OCI-M1 (cell line): ENCODE results near the gene KRTAP29-1.
A peak's percentile ranks its signal among the peaks of the same experiment; 100 is the strongest.

Experiments used
- DNase-seq: peaks from one replicate; lab custom pipeline; 2025; lab: John Stamatoyannopoulos, UW

The KRTAP29-1 gene

DNA sequence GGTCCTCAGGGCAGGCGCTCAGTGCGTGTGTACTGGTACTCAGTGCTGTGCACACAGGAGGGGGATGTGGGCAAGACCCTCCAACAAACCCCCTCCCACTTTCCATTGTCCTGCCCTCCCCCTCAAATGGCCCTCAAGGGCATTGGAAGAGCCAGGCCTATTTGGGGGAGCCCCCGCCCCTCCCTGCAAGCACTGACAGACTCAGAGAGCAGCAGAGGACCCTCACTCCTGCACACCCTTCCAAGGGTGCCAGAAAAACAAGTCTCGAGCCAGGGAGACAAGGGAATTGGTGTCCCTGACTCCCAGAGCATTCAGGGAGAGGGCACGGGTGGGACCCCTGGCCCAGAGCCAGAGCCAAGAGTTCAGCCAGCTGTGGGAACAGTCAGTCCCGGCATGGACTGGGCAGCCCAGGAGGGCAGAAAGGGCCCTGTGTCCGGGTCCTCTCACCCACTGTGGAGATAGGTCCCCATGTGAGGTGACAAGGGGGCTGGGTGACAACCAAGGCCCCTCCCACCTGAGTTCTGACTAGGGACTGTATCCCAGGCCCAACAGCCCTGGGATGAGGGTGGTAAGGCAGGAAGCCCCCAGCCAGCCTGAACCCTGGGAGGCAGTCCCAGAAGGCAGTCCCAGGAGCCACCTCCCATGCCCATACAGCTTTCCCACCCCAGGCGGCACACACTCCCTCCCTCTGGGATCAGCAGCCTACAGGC is 24.9 kb upstream of the KRTAP29-1 start:
- DNase-seq, result no peak

- DNase-seq, result no peak
Measured at GRCh38 chr17:41326173-41327145, 23.8 kb upstream of the KRTAP29-1 start.

DNA sequence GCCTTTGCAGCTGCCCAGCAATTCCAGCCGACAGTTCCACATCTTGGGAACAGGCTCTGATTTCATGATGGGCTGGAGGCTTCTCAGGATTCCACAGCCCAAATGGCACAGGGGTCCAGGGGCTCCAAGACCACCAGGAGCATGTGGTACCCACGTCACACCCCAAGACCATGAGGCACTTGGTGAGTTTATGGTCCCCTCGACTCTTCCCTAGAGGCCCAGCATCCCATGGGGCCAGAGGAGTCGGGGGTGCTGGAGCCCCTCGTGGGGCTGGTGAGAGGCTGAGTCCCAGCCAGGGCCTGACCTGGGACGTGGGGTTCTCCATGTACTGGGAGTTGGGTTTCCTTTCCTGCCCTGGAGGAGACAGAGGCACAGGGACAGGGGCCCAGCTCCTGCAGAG is 23.0 kb upstream of the KRTAP29-1 start:
- no peak for DNase-seq

- no peak for DNase-seq
Measured at GRCh38 chr17:41325126-41325525, 22.5 kb upstream of the KRTAP29-1 start.

DNA sequence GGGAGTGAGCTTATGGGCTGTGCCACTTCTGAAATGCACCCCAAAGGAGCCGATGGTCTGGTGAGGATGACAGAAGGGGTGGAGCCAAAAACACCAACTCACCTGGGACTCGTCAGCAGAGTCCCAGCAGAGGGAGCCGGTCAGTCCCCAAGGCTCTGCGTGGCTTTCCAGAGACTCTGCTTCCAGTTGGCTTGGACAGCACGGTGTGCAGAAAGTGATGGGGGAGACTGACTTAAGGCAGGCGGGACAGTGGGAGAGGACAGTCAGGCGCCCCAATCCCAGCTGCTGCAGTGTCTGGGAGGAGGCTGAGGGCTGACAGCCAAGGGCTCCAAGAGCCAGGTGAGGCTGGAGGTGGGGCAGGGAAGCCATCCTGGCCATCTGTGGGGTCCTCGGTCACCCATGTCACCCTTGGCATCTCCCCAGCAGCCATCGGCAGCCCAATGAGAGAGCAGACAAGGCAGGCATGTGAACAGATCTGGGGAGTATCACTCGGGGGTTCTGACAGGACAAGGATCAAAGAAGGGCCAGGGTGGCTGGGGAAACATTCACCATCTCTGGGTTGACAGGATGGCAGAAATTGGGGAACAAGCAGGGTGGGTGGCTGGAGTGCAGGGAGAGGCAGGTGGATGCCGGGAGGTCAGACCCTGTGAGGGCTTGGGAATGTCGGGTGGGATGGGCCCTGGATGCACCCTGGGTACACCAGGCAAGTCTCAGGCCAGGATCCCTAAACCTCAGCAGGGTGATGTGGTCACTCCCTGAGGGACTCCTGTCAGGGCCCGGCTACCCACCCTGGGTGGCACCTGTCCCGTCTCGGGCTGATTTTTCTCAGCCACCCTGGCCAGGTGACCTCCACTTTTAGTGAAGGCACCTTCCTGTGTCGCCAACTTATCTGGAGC is 21.8 kb upstream of the KRTAP29-1 start:
- DNase-seq, result no peak

DNA sequence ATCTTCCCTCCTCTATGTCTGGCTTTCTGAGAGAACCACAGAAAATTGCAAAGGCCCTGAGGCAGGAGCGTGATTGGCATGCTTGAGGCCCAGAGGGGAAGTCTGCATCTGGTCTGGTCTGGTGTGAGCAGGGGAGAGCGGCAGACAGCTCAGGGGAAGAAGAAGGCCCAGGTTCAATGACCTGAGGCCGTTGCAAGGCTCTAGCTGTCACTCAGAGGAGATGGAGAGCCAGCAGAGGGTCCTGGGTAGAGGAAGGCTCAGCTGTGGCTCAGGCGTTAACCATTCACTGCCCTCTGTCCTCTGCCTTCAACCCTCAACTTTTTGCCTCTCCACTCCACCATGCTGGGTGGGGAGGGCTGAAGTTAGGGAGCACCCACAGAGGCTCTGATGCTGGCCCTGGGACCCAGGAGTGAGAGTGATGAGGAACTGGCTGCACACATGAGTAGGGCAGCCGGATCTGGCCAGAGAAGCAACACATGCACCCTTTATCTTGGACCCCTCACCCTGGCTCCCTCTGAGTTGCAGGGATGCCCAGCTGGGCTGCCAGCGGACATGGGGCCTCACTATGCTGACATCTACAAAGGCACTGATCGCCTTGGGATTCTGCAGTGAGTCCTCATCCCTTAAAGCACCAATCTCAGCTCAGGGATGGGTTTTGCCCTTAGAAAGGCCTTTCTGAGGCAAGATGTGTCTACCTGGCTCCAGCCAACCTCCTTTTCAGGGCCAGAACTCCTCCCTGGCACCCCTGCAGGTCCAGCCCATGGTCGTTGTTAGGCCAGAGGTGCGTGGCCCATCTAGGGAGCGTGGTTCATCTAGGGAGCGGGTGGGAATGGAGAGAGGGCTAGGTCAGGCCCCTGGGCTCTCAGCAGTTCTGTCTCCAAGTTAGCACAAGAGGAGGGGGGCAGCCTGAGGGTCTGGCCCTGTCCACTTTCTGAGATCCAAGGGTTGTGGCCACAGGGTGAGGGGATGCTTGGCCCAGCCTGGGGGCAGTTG is 20.5 kb upstream of the KRTAP29-1 start:
- no peak for DNase-seq

GRCh38 chr17:41322094-41322902 is 19.6 kb upstream of the KRTAP29-1 start:
- peak; percentile 62 for DNase-seq

DNA sequence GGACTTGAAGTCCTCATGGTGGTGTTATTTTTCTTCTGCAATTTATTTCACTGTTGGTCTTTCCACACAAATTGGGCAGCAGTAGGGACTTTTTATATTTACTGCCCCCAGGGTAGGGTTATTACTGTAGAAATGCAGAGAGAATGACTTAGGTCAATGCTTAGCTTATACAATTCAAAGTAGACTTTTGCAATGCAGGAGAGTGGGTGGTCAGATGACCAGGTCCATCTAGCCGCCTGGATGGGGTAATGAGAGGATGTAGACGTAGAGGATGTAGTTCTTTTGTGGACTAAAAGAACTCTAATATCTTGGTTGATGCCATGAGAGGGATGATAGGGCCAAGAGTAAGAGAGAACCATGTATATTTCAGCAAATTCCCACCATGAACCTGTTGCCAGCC is 15.6 kb upstream of the KRTAP29-1 start:
- no peak for DNase-seq

DNA sequence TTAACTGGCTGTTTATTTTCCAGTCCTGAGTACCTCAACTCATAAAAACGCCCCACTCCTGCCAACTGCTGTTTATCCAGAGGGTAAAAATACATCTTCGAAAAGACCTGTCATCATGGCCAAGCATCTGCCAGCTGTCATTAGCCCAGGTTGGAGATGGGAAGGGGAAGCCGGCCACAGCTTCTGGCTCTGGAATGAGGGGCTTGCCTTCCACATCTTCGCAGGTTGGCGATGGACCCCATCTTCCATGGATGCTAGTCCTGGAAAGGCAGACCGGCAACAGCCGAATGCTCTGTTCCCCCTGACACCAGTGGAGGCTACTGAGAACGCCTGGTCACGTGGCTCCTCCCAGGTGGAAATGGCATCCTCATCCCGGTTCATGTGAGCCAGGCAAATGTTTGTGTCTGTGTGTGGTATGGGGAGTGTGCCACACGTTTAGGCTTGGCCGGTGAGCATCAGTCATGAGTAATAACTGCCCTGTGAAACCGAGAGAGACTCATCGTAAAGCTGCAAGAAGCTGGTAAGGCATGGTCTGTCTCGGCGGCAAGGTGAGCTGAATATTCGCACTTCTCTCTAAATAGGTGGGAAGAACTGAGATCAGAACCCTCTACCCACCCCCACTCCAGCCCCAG is 13.3 kb upstream of the KRTAP29-1 start:
- DNase-seq, result no peak

- no peak for DNase-seq
Measured at GRCh38 chr17:41315204-41315794, 12.6 kb upstream of the KRTAP29-1 start, which contains the start of gene KRTAP17-1. TSS of gene KRTAP17-1 (minus strand) at chr17:41315710. CDS start at chr17:41315650, 60 bp downstream.

DNA sequence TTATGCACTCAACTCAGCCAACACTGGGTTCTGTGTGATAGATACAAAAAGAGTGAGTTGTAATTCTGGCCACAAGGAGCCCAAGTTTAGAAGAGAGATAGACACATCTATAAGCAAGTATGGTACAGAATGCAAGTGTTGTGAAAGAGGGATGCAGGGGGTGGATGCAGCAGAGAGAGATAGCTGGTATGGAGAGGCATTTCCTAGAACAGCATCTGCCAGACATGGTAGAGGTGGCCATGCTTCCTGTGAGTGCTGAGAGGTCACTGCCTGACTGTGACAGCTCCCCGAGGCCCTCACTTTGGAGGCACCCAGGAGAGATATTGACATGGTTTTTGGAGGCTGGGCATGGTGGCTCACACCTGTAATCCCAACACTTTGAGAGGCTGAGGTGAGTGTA is 8.5 kb upstream of the KRTAP29-1 start:
- DNase-seq, result no peak

DNA sequence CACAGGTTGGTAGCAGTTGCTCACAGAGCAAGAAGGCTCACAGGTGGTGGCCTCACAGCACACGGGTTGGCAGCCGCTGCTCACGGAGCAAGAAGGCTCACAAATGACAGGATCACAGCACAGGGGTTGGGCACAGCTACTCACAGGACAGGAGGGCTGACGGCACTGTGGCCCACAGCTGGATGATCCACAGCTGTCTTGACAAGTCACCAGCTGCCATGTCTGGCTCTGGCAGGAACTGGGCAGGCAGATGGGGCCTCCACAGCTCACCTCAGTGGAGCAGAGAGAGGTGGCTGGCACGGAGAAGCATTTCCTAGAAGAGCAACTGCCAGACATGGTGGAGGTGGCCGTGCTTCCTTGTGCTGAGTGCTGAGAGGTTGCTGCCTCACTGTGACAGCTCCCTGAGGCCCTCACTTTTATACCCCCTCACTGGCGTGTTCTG is 6.3 kb upstream of the KRTAP29-1 start, which contains the start of gene KRTAP16-1:
Gene KRTAP16-1 (minus strand): TSS at position 392 of the 442 bp plus-strand sequence. CDS start 56 bp downstream, at position 336.
- DNase-seq, result no peak

- DNase-seq, result no peak
Measured at GRCh38 chr17:41308251-41308917, 5.7 kb upstream of the KRTAP29-1 start.

- no peak for DNase-seq
Measured at GRCh38 chr17:41307647-41308046, 5.0 kb upstream of the KRTAP29-1 start.

- DNase-seq, result no peak
Measured at GRCh38 chr17:41304091-41304490, 1.4 kb upstream of the KRTAP29-1 start.

- DNase-seq, result no peak
Measured at GRCh38 chr17:41302981-41303380, 330 bp upstream of the KRTAP29-1 start.

- DNase-seq, result no peak
Measured at GRCh38 chr17:41301204-41301790, 1.4 kb downstream of the KRTAP29-1 start.
